GM18951 (cell line): Measurements from ENCODE around the gene TCEAL8.
"Not testable (repeated sequence)": the region's sequence is repeated elsewhere in the genome, so short reads cannot be mapped to it uniquely, and the experiment has no call there.

Experiments
- POLR2A ChIP-seq: IDR thresholded peaks from 4 replicates; pipeline ENCODE4 v1.6.1; 2011; ENCODE audit warnings: mild to moderate bottlenecking; ENCODE audit not compliant: insufficient read length, insufficient read depth; ENCODE audit errors: extremely low read depth
- in situ Hi-C: fragments of 300-500 bp; cut with MboI; formaldehyde crosslinking; loops from one replicate; pipeline ENCODE4 v1.12.0; 2022; ENCODE audit warnings: low sequenced_read_pairs, mixed read lengths, inconsistent platforms; ENCODE audit not compliant: unreplicated experiment

The TCEAL8 gene

DNA sequence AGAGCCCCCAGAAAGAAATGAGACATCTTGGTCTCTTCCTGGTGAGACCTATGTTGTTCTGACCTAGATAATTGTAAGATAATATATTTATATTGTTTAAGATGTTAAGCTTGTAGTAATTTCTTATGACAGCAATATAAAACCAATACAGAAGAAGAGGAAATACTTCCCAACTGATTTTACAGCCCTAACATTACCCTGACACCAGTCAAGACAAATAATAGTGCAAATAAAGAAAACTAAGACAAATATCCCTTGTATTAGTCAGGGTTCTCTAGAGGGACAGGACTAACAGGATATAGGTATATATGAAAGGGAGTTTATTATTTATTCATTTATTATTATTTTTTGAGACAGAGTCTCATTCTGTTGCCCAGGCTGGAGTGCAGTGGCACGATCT is 18.7 kb downstream of the TCEAL8 start:
- no peak for TF ChIP-seq POLR2A
- in situ Hi-C loops = no loop called here

DNA sequence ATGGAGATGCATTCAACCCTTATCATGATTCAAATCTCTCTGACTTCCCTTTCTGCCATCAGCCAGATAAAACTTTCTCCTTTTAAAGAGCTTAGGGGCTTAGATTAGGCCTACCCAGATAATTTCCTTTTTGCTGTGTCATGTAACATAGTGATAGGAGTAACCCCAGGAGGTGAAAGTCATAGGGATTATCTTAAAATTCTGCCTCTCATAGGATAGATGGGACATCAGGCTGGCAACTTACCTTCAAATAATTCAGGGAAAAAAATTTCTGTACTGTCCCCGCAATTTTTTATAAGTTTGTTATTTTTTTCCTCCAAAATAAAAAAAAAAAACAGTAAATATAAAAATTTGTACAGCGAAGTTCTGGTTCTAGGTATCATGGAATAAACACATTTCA is 19.3 kb downstream of the TCEAL8 start:
- in situ Hi-C loops = not testable (repeated sequence)

DNA sequence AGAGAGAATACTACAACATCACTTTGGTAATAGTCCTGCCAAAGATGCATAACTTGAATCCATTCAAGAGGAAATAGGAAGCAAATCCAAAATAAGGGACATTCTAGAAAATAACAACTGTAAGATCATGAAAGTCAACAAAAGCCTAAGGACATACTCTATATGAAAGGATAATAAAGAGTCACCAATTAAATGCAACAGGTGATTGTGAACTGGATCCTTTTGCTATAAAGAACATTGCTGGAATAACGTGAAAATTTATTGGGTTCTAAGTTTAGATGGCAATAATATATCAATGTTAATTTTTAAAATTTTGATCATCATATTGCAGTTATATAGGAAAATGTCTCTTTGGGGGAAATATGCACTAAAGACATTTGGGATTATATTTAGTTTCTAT is 20.1 kb downstream of the TCEAL8 start:
- in situ Hi-C loops = no loop called here
- TF ChIP-seq POLR2A = no peak

DNA sequence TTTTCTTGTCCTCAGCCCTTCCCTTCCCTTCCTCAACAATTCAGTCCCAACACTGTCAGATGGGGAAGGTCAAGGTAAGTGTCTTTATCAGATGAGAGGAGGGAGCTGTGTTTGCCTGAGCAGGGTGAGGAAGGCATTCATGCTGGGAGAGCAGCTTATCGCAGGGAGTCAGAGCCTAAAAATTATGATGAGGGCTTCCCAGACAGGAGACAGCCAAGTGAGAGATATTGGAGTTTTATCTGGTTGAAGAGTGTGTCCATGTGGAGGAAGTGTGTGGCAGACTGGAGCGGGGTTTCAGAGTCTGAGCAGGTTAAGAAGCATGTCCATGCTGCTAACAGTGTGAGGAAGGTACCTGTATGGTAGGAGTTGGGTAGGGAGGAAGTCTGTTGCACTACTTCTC is 21.7 kb downstream of the TCEAL8 start:
- in situ Hi-C loops = no loop called here
- no peak for TF ChIP-seq POLR2A

DNA sequence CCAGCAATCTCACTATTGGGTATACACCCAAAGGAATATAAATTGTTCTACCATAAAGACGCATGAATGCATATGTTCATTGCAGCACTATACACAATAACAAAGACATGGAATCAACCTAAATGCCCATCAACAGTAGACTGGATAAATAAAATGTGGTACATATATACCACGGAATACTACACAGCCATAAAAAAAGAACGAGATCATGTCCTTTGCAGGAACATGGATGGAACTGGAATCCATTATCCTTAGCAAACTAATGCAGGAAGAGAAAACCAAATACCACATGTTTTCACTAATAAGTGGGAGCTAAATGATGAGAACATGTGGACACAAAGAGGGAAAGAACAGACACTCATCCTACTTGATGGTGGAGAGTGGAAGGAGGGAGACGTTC is 29.0 kb downstream of the TCEAL8 start:
- in situ Hi-C loops = not testable (repeated sequence)

DNA sequence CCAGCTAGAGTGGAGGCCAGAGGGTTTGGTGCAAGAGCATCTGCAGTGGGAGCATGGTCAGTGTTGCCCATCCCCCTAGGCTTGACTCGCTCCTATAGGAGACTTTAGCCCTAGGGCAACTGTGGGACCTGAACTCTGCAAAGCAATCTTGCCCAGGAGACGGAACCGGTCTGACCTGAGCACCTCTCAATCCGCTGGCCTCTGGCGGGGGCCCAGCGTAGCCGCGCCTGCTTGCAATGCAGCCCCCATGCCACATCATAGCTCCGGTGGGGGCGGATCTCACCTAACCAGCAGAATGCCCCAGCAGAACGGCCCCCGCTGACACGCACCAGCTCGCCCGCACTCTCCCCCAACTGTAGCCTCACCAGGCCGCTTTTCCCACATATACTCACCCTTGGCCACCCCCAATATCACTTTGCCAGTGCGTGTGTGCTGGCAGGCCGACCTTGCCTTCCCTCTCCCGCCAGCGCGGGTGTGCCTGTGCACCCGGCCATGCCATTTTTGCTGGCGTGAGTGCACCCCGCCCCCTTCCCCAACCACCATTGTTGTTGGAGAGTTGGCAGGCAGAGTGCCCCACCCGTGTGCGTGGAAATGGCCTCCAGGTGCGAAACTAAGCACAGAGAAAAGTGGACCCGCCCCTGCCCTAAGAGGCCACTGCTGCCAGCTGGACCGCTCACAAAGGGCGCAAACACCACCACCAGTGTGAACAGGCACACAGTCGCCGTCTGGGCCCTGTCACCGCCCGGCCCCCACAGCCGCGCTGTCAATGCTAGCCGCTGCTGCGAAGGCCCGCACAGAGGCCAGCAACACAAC is 34.2 kb downstream of the TCEAL8 start:
- in situ Hi-C loops = loop anchor here (25.0 kb wide), 1 partner anchor 267 kb away; no protein-coding TSS in a partner anchor
- no peak for TF ChIP-seq POLR2A

DNA sequence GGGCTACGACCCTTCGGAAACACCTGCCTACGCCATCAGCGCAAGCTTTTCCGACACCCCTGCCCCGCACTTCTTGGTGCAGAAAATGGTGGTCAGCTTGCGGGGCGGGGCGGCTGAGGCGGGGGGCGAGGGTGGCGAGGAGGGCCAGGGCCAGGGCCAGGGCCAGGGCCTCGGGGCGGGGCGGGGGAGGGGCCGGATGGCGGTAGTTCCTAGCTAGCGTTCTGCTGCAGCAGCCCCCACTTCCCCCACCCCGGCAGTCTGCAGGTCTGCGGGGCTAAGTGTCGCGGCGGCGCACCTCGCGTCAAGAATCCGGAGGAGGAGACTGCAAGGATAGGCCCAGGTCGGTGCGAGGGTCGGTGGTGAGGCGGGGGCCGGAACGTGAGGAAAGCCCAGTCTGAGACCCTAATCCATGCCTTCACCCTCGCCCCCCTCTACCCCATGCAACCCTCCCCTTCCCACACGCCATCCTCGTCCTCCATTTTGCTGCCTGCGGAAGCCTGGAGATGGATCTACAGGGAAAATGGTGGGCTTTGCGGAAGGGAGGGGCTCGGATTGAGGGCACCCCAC is 39.4 kb downstream of the TCEAL8 start:
- TF ChIP-seq POLR2A = no peak
- in situ Hi-C loops = loop anchor here (25.0 kb wide), 1 partner anchor 272 kb away; no protein-coding TSS in a partner anchor

DNA sequence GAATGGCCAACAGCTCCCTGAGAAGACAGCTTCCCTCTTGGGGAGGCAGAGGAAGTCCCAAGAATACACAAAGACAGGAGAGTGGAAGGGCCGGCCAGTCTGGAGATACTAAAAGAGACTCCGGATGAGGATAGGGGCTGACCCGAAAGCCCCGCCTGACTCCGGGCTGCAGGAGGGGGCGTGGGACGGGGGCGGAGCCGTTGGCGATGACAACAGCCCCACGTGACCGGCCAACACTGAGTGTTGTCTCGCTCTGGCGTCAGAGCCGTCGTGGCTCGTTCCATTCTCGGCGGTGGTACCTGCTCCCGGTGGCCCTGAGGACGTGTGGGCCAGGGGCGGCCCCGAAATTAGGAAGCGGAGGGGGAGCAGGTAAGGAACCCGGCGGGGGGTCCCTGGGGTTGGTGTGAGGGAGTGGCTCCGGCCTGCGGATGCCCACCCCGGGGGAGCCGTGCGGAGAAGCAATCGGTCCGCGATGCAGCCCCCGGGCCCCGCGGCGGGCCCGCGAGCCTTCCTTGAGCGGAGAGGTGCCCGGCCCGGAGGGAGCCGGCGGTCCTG is 40.0 kb downstream of the TCEAL8 start, which contains the start of gene BEX4:
BEX4 (plus strand) TSS at position 239 of the 555 bp plus-strand sequence. CDS start 1,046 bp downstream, outside the sequence.
- TF ChIP-seq POLR2A = peak; percentile 56

DNA sequence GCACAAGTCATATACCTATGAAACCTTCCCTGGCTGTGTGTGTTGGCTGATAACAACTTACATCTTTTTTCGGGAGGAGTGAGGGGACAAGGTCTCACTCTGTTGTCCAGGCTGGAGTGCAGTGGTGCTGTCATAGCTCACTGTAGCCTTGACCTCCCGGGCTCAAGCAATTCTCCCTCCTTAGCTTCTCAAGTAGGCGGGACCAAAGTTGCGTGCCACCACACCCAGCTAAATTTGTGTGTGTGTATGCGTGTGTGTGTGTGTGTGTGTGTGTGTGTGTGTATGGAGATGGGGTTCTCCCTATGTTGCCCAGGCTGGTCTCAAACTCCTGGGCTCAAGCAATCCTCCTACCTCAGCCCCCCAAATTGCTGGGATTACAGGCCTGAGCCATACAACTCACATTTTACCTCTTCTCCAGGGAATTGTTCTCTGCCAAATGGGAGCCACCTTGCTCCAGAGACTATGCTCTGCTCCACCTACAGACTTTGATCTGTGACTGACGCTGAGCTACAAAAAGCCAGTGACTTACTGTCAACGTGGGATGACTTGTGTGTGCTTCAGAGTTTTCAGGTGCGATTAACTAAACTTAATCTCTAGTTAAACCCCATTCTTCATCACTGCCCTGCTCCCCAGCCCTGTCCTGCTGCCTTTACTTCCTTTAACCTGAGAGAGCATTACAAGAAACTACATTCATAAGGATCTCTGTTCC is 42.1 kb downstream of the TCEAL8 start:
- in situ Hi-C loops = loop anchor here (25.0 kb wide), 1 partner anchor 274 kb away; no protein-coding TSS in a partner anchor

More for the DNA sequence above, 40.0 kb downstream of the TCEAL8 start, which contains the start of gene BEX4:
- in situ Hi-C loops = loop anchor here (25.0 kb wide), 1 partner anchor 272 kb away; no protein-coding TSS in a partner anchor

DNA sequence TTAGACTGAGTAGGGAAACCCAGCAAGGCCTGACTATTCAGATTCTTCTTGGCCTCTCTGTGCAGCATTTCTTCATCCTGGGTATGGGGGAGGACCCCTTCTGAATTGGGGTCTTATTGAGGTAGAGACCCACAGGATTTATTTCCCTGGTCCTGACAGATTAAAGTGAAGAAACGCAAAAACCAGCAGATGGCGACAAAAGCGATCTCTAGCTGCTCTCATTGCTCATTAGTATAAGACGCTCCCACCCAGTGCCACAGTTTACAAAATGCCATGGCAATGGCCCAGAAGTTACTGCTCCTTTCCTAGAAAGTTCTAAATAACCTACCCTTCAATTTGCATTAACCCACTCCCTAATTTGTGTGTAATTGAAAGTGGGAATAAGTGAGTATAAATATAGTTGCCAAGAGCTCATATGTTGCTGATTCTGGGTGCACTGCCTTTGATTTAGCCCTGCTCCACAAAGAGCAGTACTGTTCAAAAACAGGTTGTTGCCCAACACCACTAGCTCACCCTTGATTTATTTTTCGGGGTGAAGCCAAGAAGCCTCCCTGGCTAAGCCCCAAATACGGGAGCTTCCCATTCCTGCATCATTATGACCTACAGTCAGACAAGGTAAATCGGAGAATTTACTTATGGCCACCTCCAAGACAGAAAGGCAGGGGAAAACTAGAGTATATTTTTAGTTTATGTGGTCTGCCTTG is 43.8 kb downstream of the TCEAL8 start:
- in situ Hi-C loops = loop anchor here (25.0 kb wide), 1 partner anchor 276 kb away; no protein-coding TSS in a partner anchor
- TF ChIP-seq POLR2A = no peak

More for the DNA sequence above, 42.1 kb downstream of the TCEAL8 start:
- TF ChIP-seq POLR2A = no peak

DNA sequence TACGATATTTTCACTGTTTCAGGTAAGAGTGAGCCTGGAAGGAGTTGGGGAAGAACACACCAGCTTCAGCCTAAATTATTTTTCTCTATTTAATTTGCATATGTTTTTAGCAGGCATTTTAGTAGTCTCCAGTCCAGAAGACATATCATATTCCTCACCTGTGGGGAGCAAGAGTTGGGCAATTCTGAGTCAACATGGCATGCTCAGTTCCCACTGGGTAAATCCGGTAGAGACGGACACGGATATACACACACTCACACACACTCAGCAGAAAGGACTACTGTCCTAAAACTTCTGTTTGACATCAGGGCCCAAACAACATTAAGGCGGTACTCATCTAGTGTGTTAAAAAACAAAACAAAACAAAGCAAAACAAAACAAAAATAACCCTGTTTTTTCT is 44.9 kb downstream of the TCEAL8 start:
- no peak for TF ChIP-seq POLR2A
- in situ Hi-C loops = loop anchor here (25.0 kb wide), 1 partner anchor 277 kb away; no protein-coding TSS in a partner anchor
